Activated CD4-positive, alpha-beta T cell treated with anti-CD3 and anti-CD28 coated beads, Interleukin-2, Interleukin-6, amounts not matched to agents 100 ng/mL and 50 ng/mL, durations not matched to agents 16 hours and 8 hours (primary cell): ENCODE measurements around the gene TRHDE.
"Not testable (repeated sequence)": the region's sequence is repeated elsewhere in the genome, so short reads cannot be mapped to it uniquely, and the experiment has no call there.

Source experiments
- DNase-seq: peaks from one replicate; pipeline ENCODE4 v3.0.0-alpha.2; 2020

Gene TRHDE

GRCh38 chr12:72647139-72647538, 375.0 kb downstream of the TRHDE start:
- DNase-seq, result no peak

- DNase-seq, result no peak
These were observed 386.4 kb downstream of the TRHDE start for GRCh38 chr12:72658615-72659014.

- DNase-seq, result not testable (repeated sequence)
These were observed 388.0 kb downstream of the TRHDE start for GRCh38 chr12:72660174-72660573.

GRCh38 chr12:72673853-72674252, 401.7 kb downstream of the TRHDE start:
- no peak for DNase-seq

DNA sequence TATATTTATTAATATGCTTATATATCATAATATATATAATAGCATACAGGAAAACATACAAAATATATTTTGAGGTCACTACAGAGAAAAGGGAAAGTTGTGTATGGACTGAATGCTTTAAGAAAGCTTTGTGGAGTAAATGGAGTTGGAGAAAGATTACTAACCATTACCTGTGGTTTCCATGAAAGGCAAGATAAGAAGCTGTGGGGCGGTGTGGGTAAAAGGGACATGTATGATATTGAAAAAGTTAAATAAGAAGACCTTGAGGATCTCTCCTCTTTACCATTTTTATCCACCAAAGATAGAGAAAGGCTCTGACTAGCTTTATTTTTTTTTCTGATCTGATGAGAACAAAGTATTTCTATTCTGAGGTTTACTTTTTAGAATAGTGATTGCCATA, 404.4 kb downstream of the TRHDE start:
- DNase-seq, result no peak

DNA sequence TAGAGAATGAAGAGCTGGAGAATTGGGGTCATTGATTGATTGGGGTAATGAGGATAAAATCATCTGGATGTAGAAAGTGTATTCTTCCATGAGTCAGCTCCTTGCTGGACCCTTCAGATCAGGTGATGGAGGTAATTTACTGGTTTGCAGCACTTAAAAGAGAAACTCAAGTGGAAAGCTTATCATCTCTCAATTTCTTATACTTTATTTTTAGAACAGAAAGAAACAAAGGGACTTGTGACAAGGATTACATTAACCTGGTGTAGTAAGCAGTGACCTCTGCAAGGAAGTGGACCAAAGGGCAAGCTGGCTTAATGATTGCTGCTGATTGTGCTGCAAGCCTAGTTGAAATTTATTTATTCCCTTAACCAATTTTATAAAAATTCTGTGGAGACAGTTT, 405.0 kb downstream of the TRHDE start:
- DNase-seq, result no peak

DNA sequence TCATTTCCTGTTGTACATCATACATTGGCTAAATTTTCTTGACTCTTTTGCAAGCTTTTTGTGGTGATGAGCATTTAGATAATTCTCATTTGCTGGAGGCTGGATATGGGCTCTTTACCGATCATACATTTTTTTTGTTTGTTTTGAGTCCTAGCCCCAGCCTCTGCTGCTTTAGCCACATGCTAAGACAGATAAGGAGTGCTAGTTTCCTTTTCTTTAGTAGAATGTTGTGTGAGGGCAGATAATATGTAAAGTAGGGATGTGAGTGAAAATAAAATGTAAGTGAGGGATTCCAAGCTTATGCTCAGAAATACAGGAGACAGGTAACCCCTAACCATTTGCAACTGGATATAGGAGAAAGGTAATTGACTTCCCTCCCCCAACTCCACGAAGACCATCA, 405.7 kb downstream of the TRHDE start:
- DNase-seq, result no peak

- DNase-seq, result no peak
These were observed 407.1 kb downstream of the TRHDE start for GRCh38 chr12:72679147-72679757.

- DNase-seq, result no peak
These were observed 408.9 kb downstream of the TRHDE start for GRCh38 chr12:72681028-72681427.

DNA sequence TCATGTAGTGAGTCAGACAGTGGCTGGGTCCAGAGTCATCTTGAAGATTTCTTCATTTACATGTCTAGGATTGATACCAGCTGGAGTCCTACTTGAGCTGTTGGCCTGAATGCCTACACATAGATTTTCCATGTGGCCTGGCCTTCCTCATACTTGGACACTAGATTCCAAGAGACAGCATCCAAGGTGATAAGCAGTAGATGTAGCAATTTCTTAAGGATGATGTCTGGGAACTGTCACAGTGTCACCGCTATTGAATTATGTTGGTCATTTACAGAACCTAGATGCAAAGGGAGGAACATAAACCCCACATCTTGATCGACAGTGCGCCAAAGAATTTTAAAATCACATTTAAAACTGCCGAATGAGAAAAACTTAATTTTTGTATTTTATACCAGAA, 412.3 kb downstream of the TRHDE start:
- no peak for DNase-seq

DNA sequence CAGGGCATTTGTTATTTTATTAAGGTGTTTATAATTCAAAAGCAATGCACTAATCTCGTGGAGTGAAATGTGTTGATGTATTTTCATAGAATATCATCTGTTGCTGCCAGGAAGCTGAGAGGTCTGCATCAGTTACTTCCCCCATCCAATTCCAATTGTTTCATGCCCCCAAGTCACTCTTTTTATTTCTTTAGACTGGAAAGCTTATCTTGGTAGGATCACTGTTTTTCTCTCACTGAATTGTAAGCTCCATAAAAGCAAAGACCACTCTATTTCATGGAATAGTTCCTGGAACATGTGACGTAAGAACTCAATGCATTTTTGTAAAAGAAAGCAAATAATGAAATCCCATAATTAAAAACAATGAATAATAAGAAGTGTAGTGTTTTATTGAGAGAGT, 420.2 kb downstream of the TRHDE start:
- DNase-seq, result no peak

- DNase-seq, result no peak
These were observed 422.0 kb downstream of the TRHDE start for GRCh38 chr12:72694193-72694592.

GRCh38 chr12:72699362-72699761, 427.2 kb downstream of the TRHDE start:
- DNase-seq, result no peak

DNA sequence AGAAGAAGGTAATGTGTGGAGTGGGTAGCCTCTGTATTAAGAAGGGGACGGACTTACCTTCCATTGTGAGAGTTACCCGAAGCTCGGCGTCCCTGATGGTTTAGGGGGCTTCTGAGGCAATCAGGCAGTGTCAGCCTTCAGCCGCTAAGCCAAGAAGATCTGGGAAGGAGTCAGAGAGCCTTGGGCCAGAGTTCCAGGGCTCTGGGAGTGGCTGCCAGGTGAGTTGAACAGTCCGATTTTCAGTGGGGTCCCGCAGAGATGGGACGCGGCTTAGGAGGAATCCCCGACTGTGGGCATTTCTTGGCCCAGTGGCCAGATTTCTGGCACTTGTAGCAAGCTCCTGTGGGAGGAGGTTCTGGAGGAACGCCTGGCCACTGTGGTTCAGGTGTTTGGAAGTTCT, 439.9 kb downstream of the TRHDE start:
- DNase-seq, result not testable (repeated sequence)

GRCh38 chr12:72716221-72716620, 444.1 kb downstream of the TRHDE start:
- no peak for DNase-seq

- no peak for DNase-seq
These were observed 444.9 kb downstream of the TRHDE start for GRCh38 chr12:72717036-72717435.
